Esophagus muscularis mucosa (tissue), 3 donors: ENCODE measurements around the gene VSIG1.

Experiments used
- CTCF ChIP-seq, 3 experiments: fragments of 200-600 bp in 2 of 3; fragments of 450-650 bp in 1 of 3; sonication (generic) in 2 of 3; IDR thresholded peaks; one replicate each; pipeline ENCODE4 v1.5.1; 2017 to 2019; ENCODE audit warnings: antibody characterized with exemption in 3 of 3, mild to moderate bottlenecking in 2 of 3, moderate library complexity in 1 of 3
- POLR2A ChIP-seq: fragments of 450-650 bp; IDR thresholded peaks from one replicate; pipeline ENCODE4 v1.6.1; 2017; ENCODE audit warnings: antibody characterized with exemption, moderate library complexity, mild to moderate bottlenecking, low read depth
- POLR2AphosphoS5 ChIP-seq, 2 donors: sonication (generic); formaldehyde crosslinking; IDR thresholded peaks; one replicate each; pipeline ENCODE4 v1.6.1; 2017; ENCODE audit warnings: antibody characterized with exemption in 2 of 2

DNA sequence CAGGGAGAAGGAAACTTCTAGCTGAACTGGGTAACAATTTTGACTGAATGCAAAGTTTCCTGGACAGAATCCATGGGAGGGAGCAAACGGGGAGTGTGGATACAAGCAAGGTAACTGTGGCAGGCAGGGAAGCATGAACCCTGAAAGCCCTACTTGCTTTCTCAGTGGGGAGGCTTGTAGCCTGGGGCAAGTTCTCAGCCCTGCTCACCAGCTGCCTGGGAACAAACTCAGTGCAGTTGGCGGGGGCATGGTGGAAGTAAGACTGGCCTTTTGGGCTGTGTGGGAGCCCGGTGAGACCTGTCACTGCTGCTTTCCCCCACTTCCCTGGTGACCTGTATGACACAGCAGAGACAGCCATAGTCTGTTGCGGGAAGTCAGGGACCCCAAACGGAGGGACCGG is 48.7 kb upstream of the VSIG1 start:
- no peak for TF ChIP-seq POLR2AphosphoS5 (IDR thresholded peaks at IDR 0.05)
- TF ChIP-seq CTCF (IDR thresholded peaks at IDR 0.05), result no peak
- no peak for TF ChIP-seq POLR2A
